CD4-positive, alpha-beta memory T cell (primary cell): ENCODE results near the gene SLC5A12. TPM values are rescaled to one million over a fixed set of nuclear protein-coding genes. Genes with fewer than 3 reads are reported as not detected.

ENCODE experiments used
- CTCF ChIA-PET: fragments of 350-600 bp; sonication (Branson Sonifier 250); formaldehyde crosslinking; loops from one replicate; lab custom pipeline; 2021; ENCODE audit warnings: inconsistent platforms; ENCODE audit not compliant: partially characterized antibody; lab: Charles Lee
- POLR2A ChIA-PET: fragments of 350-600 bp; sonication (Branson Sonifier 250); formaldehyde crosslinking; loops from one replicate; lab custom pipeline; 2021; ENCODE audit not compliant: partially characterized antibody; lab: Charles Lee
- DNase-seq, 5 donors: peaks; one replicate each; pipeline versions ENCODE4 v3.0.0 to v3.0.0-alpha.2; 2020 to 2022; ENCODE audit warnings: mixed read lengths in 1 of 5
- H3K27ac ChIP-seq: one replicate; pipeline ENCODE4 v1.7.0; 2013; ENCODE audit warnings: low read depth, low read length
- H3K27me3 ChIP-seq: 2 replicates; pipeline ENCODE4 v1.7.0; 2013; ENCODE audit warnings: mild to moderate bottlenecking, low read length, moderate library complexity; ENCODE audit not compliant: insufficient read depth
- H3K36me3 ChIP-seq: 2 replicates; pipeline ENCODE4 v1.7.0; 2013; ENCODE audit warnings: mild to moderate bottlenecking, low read length, moderate library complexity; ENCODE audit not compliant: insufficient read depth
- H3K4me1 ChIP-seq: 2 replicates; pipeline ENCODE4 v1.7.0; 2013; ENCODE audit warnings: mild to moderate bottlenecking, low read length, moderate library complexity; ENCODE audit not compliant: insufficient read depth
- H3K4me3 ChIP-seq, 2 donors: one replicate each; pipeline ENCODE4 v1.7.0; 2013; ENCODE audit warnings: low read length in 2 of 2, mild to moderate bottlenecking in 1 of 2
- H3K9me3 ChIP-seq, 2 donors: one replicate each; pipeline ENCODE4 v1.7.0; 2013; ENCODE audit warnings: low read length in 2 of 2, control low read depth in 1 of 2; ENCODE audit not compliant: control insufficient read depth in 1 of 2
- H3K27ac Mint-ChIP-seq, 7 donors: one replicate each; pipeline ENCODE4 v1.8.0; 2020 to 2021; ENCODE audit warnings: mixed read lengths in 7 of 7, mild to moderate bottlenecking in 6 of 7, inconsistent platforms in 3 of 7, moderate library complexity in 3 of 7
- H3K27me3 Mint-ChIP-seq, 2 donors: one replicate each; pipeline ENCODE4 v1.8.0; 2020 to 2021; ENCODE audit warnings: mixed read lengths in 2 of 2
- H3K36me3 Mint-ChIP-seq, 2 donors: one replicate each; pipeline ENCODE4 v1.8.0; 2020 to 2021; ENCODE audit warnings: mixed read lengths in 2 of 2, inconsistent platforms in 1 of 2, mild to moderate bottlenecking in 1 of 2
- H3K4me1 Mint-ChIP-seq, 4 donors: one replicate each; pipeline ENCODE4 v1.8.0; 2020 to 2021; ENCODE audit warnings: mixed read lengths in 4 of 4, mild to moderate bottlenecking in 1 of 4
- H3K4me3 Mint-ChIP-seq, 8 donors: one replicate each; pipeline ENCODE4 v1.8.0; 2020 to 2021; ENCODE audit warnings: mixed read lengths in 8 of 8, mild to moderate bottlenecking in 7 of 8, moderate library complexity in 6 of 8, inconsistent platforms in 3 of 8
- H3K9me3 Mint-ChIP-seq, 8 donors: one replicate each; pipeline ENCODE4 v1.8.0; 2020 to 2021; ENCODE audit warnings: mixed read lengths in 8 of 8, mild to moderate bottlenecking in 5 of 8, inconsistent platforms in 3 of 8, moderate library complexity in 1 of 8
- intact Hi-C: fragments of 100-400 bp; cut with micrococcal nuclease; formaldehyde crosslinking; loops from one replicate; pipeline ENCODE4 v1.15.1; 2023
- polyA plus RNA-seq, 2 donors: library from polyadenylated mRNA; unstranded; fragments of 300-500 nt; fragmentation: Illumina TruSeq; gene quantifications; one replicate each; pipeline ENCODE4 v1.2.3, GENCODE V29; 2021
- total RNA-seq, 2 experiments: library from RNA; stranded (reverse); gene quantifications; one replicate each; pipeline ENCODE4 v1.2.3, GENCODE V29; 2021

The SLC5A12 gene
- total and polyA plus RNA-seq, 4 experiments from 2014 or later: not detected

GRCh38 chr11:26706181-26706580 lies 15.7 kb downstream of the SLC5A12 start:
- CTCF ChIA-PET: no interaction called here
- no peaks in the 10 kb centered on the region for H3K4me1 ChIP-seq
- H3K4me3 Mint-ChIP-seq: no peak overlapping the region
- H3K27ac ChIP-seq: no peak overlapping the region
- intact Hi-C loops: no loop called here
- no peaks in the 10 kb centered on the region for H3K36me3 ChIP-seq
- no peaks in the 10 kb centered on the region for H3K36me3 Mint-ChIP-seq
- H3K9me3 Mint-ChIP-seq: peaks cover 0 to 4% (median 1%) of the 10 kb centered on the region in 8 donors
- POLR2A ChIA-PET: no interaction called here
- no peaks in the 10 kb centered on the region for H3K4me1 Mint-ChIP-seq
- H3K9me3 ChIP-seq: no peaks in the 10 kb centered on the region
- H3K27ac Mint-ChIP-seq: no peak overlapping the region
- DNase-seq: no peak
- no peak overlapping the region for H3K4me3 ChIP-seq
- no peaks in the 10 kb centered on the region for H3K27me3 ChIP-seq
- H3K27me3 Mint-ChIP-seq: no peaks in the 10 kb centered on the region

- intact Hi-C loops: no loop called here
- Histone ChIP-seq H3K36me3 (no peaks in the 10 kb centered on the region), H3K4me3 (no peak overlapping the region), H3K4me1 (no peaks in the 10 kb centered on the region), H3K27me3 (no peaks in the 10 kb centered on the region), H3K9me3 (no peaks in the 10 kb centered on the region), H3K27ac (no peak overlapping the region)
- H3K4me1 Mint-ChIP-seq: no peaks in the 10 kb centered on the region
- H3K4me3 Mint-ChIP-seq: no peak overlapping the region
- no peak for DNase-seq
- H3K36me3 Mint-ChIP-seq: no peaks in the 10 kb centered on the region
- H3K9me3 Mint-ChIP-seq: peaks cover 0 to 4% (median 1%) of the 10 kb centered on the region in 8 donors
- CTCF ChIA-PET: interaction anchor here (1.6 kb wide), 1 partner anchor 9 kb away, joined by 3 read pairs; no protein-coding TSS in a partner anchor
- no peak overlapping the region for H3K27ac Mint-ChIP-seq
- POLR2A ChIA-PET: no interaction called here
- no peaks in the 10 kb centered on the region for H3K27me3 Mint-ChIP-seq
These were observed 17.6 kb downstream of the SLC5A12 start for GRCh38 chr11:26704249-26704648.

- CTCF ChIA-PET: interaction anchor here (1.6 kb wide), 1 partner anchor 10 kb away, joined by 3 read pairs; no protein-coding TSS in a partner anchor
- H3K27ac ChIP-seq: no peak overlapping the region
- no peaks in the 10 kb centered on the region for H3K9me3 ChIP-seq
- no peaks in the 10 kb centered on the region for H3K27me3 ChIP-seq
- Mint-ChIP-seq H3K4me3 (no peak overlapping the region), H3K27ac (no peak overlapping the region), H3K9me3 (peaks cover 0 to 4% (median 2%) of the 10 kb centered on the region in 8 donors), H3K27me3 (no peaks in the 10 kb centered on the region), H3K36me3 (no peaks in the 10 kb centered on the region), H3K4me1 (no peaks in the 10 kb centered on the region)
- H3K36me3 ChIP-seq: no peaks in the 10 kb centered on the region
- no peak overlapping the region for H3K4me3 ChIP-seq
- POLR2A ChIA-PET: no interaction called here
- DNase-seq: no peak
- intact Hi-C loops: no loop called here
- H3K4me1 ChIP-seq: no peaks in the 10 kb centered on the region
These were observed 18.3 kb downstream of the SLC5A12 start for GRCh38 chr11:26703411-26704191.

DNA sequence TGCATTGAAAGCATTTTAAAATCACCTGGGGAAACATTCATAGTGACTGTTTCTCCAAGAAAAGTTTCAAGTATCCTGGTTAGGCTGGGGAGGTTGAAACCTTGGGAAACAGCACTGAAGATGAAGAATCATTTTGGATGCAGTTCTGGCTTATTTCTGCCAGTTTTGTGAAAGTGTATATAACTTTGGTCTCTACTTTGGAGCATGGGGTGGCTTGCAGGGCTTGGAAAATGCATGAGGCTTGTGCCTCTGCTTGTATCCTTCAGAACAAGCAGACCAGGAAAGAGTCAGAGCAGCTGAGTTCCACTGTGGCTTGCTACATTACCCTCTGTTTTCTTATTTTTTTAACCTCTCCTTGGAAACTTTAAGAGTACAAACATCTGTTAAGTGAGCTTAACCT lies 19.5 kb downstream of the SLC5A12 start:
- Mint-ChIP-seq H3K27ac (no peak overlapping the region), H3K4me3 (no peak overlapping the region), H3K9me3 (peaks cover 0 to 4% (median 2%) of the 10 kb centered on the region in 8 donors), H3K36me3 (no peaks in the 10 kb centered on the region), H3K4me1 (no peaks in the 10 kb centered on the region), H3K27me3 (no peaks in the 10 kb centered on the region)
- Histone ChIP-seq H3K27me3 (no peaks in the 10 kb centered on the region), H3K36me3 (no peaks in the 10 kb centered on the region), H3K9me3 (no peaks in the 10 kb centered on the region), H3K4me1 (no peaks in the 10 kb centered on the region), H3K27ac (no peak overlapping the region), H3K4me3 (no peak overlapping the region)
- POLR2A ChIA-PET: no interaction called here
- intact Hi-C loops: no loop called here
- no peak for DNase-seq
- CTCF ChIA-PET: no interaction called here

- Mint-ChIP-seq H3K27ac (no peak overlapping the region), H3K4me1 (no peaks in the 10 kb centered on the region), H3K4me3 (no peak overlapping the region), H3K9me3 (peaks cover 0 to 6% (median 1%) of the 10 kb centered on the region in 8 donors), H3K27me3 (no peaks in the 10 kb centered on the region), H3K36me3 (no peaks in the 10 kb centered on the region)
- H3K9me3 ChIP-seq: no peaks in the 10 kb centered on the region
- DNase-seq: no peak
- ChIA-PET CTCF (no interaction called here), POLR2A (no interaction called here)
- intact Hi-C loops: no loop called here
- no peaks in the 10 kb centered on the region for H3K4me1 ChIP-seq
- H3K36me3 ChIP-seq: no peaks in the 10 kb centered on the region
- H3K27me3 ChIP-seq: no peaks in the 10 kb centered on the region
- no peak overlapping the region for H3K27ac ChIP-seq
- H3K4me3 ChIP-seq: no peak overlapping the region
These were observed 21.2 kb downstream of the SLC5A12 start for GRCh38 chr11:26700574-26701235.

DNA sequence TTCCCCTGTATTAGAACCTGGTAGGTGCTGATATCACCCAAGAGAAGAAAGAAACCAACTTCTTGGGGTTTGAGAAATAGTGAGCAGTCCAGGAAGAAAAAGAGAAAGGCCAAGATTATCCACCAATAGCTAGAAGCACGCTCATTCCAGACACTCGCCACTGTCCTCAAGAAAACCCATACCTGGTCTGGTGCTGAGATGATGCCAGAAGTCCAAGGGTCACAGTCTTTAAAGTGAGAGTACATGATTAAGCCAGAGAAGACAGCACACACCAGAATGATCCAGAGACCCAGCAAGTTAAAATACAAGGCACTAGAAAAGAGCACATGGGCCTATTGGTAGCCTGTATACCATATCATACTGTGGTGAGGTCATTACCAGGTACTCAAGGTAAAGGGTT lies 23.6 kb downstream of the SLC5A12 start:
- Mint-ChIP-seq H3K4me1 (no peaks in the 10 kb centered on the region), H3K27ac (no peak overlapping the region), H3K36me3 (no peaks in the 10 kb centered on the region), H3K9me3 (peaks cover 0 to 3% (median 0%) of the 10 kb centered on the region in 8 donors), H3K4me3 (no peak overlapping the region), H3K27me3 (no peaks in the 10 kb centered on the region)
- intact Hi-C loops: no loop called here
- no peak overlapping the region for H3K27ac ChIP-seq
- POLR2A ChIA-PET: no interaction called here
- no peaks in the 10 kb centered on the region for H3K36me3 ChIP-seq
- DNase-seq: no peak
- no peak overlapping the region for H3K4me3 ChIP-seq
- no peaks in the 10 kb centered on the region for H3K4me1 ChIP-seq
- no peaks in the 10 kb centered on the region for H3K27me3 ChIP-seq
- no peaks in the 10 kb centered on the region for H3K9me3 ChIP-seq
- CTCF ChIA-PET: no interaction called here

- no peaks in the 10 kb centered on the region for H3K36me3 ChIP-seq
- ChIA-PET POLR2A (no interaction called here), CTCF (no interaction called here)
These were observed 25.5 kb downstream of the SLC5A12 start for GRCh38 chr11:26696330-26696729.

More at GRCh38 chr11:26696330-26696729, 25.5 kb downstream of the SLC5A12 start:
- Histone ChIP-seq H3K4me1 (no peaks in the 10 kb centered on the region), H3K9me3 (no peaks in the 10 kb centered on the region), H3K4me3 (no peak overlapping the region), H3K27ac (no peak overlapping the region), H3K27me3 (no peaks in the 10 kb centered on the region)
- H3K27ac Mint-ChIP-seq: no peak overlapping the region
- H3K9me3 Mint-ChIP-seq: peaks cover 0 to 3% (median 0%) of the 10 kb centered on the region in 8 donors
- intact Hi-C loops: no loop called here
- H3K27me3 Mint-ChIP-seq: no peaks in the 10 kb centered on the region
- H3K4me3 Mint-ChIP-seq: no peak overlapping the region
- H3K36me3 Mint-ChIP-seq: no peaks in the 10 kb centered on the region
- no peaks in the 10 kb centered on the region for H3K4me1 Mint-ChIP-seq
- DNase-seq: no peak
